ENCODE data around the gene NMUR2.

DNA sequence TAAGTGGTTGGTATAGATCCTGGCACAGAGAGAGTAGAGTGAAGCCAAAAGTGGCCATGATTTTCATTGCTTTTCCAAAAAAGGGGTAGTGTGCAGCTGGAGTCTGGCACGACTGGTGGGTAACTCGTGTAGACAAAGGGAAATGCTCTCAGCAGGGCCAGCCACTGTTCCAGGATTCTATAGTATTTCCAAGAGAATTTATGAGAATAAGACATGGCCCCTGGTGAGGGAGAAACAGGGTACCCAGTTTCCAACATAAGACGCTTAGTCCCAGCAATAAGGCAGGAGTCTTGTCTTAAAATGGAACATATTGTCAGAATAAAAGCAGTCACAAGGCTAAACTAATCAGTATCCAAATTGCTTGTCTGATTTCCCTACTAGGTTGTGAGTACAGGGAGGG, 52.1 kb downstream of the NMUR2 start:
- no peak for TF ChIP-seq EZH2 (IDR thresholded peaks at IDR 0.05; ENCODE audit: insufficient read depth, low read length)
- TF ChIP-seq, protein P1, sequence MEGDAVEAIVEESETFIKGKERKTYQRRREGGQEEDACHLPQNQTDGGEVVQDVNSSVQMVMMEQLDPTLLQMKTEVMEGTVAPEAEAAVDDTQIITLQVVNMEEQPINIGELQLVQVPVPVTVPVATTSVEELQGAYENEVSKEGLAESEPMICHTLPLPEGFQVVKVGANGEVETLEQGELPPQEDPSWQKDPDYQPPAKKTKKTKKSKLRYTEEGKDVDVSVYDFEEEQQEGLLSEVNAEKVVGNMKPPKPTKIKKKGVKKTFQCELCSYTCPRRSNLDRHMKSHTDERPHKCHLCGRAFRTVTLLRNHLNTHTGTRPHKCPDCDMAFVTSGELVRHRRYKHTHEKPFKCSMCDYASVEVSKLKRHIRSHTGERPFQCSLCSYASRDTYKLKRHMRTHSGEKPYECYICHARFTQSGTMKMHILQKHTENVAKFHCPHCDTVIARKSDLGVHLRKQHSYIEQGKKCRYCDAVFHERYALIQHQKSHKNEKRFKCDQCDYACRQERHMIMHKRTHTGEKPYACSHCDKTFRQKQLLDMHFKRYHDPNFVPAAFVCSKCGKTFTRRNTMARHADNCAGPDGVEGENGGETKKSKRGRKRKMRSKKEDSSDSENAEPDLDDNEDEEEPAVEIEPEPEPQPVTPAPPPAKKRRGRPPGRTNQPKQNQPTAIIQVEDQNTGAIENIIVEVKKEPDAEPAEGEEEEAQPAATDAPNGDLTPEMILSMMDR (IDR thresholded peaks at IDR 0.05; ENCODE audit: insufficient read depth, low read depth, low read length): no peak
